NT2/D1 (cell line): ENCODE results near the gene ITGB2.
A peak's percentile ranks its signal among the peaks of the same experiment; 100 is the strongest.

Experiments used
- DNase-seq: peaks from one replicate; pipeline ENCODE4 v3.0.0-alpha.2; 2011; ENCODE audit warnings: low read depth, low spot score
- H3K27me3 ChIP-seq: 2 replicates; pipeline ENCODE4 v1.6.0; 2011; ENCODE audit warnings: mild to moderate bottlenecking; ENCODE audit not compliant: insufficient read length, insufficient read depth
- H3K36me3 ChIP-seq: 2 replicates; pipeline ENCODE4 v1.6.1; 2011; ENCODE audit warnings: mild to moderate bottlenecking, low read length, mixed read lengths; ENCODE audit not compliant: insufficient read depth, insufficient read length
- H3K4me1 ChIP-seq: 2 replicates; pipeline ENCODE4 v1.5.1; 2011; ENCODE audit not compliant: insufficient read depth, insufficient read length
- H3K4me3 ChIP-seq: 2 replicates; pipeline ENCODE4 v1.5.1; 2011; ENCODE audit warnings: low read depth; ENCODE audit not compliant: insufficient read length
- H3K9ac ChIP-seq: 2 replicates; pipeline ENCODE4 v1.6.0; 2011; ENCODE audit warnings: low read depth; ENCODE audit not compliant: insufficient read length
- H3K9me3 ChIP-seq: 2 replicates; pipeline ENCODE4 v1.5.1; 2011; ENCODE audit warnings: mild to moderate bottlenecking, low read length; ENCODE audit not compliant: insufficient read depth
- SUZ12 ChIP-seq: IDR thresholded peaks from 2 replicates; pipeline ENCODE4 v1.6.1; 2011; ENCODE audit not compliant: insufficient read length, insufficient read depth; ENCODE audit errors: extremely low read depth
- YY1 ChIP-seq: IDR thresholded peaks from 2 replicates; pipeline ENCODE4 v1.6.1; 2011; ENCODE audit not compliant: insufficient read length, insufficient read depth
- ZNF274 ChIP-seq: IDR thresholded peaks from 2 replicates; pipeline ENCODE4 v1.6.1; 2011; ENCODE audit warnings: mild to moderate bottlenecking, low read depth, low read length

Gene ITGB2

GRCh38 chr21:44965251-44966022 lies 44.7 kb upstream of the ITGB2 start:
- no peaks in the 10 kb centered on the region for H3K27me3 ChIP-seq
- H3K4me1 ChIP-seq: peaks cover 30% of the 10 kb centered on the region
- no peak overlapping the region for H3K4me3 ChIP-seq
- H3K9me3 ChIP-seq: peaks cover 15% of the 10 kb centered on the region
- no peak overlapping the region for H3K9ac ChIP-seq
- DNase-seq: no peak
- TF ChIP-seq YY1: no peak
- no peak for TF ChIP-seq SUZ12
- no peak for TF ChIP-seq ZNF274
- peaks cover 82% of the 10 kb centered on the region for H3K36me3 ChIP-seq

GRCh38 chr21:44964381-44964780 lies 43.7 kb upstream of the ITGB2 start:
- Histone ChIP-seq H3K36me3 (peaks cover 87% of the 10 kb centered on the region), H3K9me3 (peaks cover 15% of the 10 kb centered on the region), H3K9ac (no peak overlapping the region), H3K27me3 (no peaks in the 10 kb centered on the region), H3K4me1 (peaks cover 20% of the 10 kb centered on the region), H3K4me3 (no peak overlapping the region)
- DNase-seq: no peak
- TF ChIP-seq ZNF274: no peak

- peaks cover 90% of the 10 kb centered on the region for H3K36me3 ChIP-seq
These were observed 41.8 kb upstream of the ITGB2 start for GRCh38 chr21:44962403-44962966.

GRCh38 chr21:44960141-44961092 lies 39.7 kb upstream of the ITGB2 start:
- DNase-seq: no peak
- no peaks in the 10 kb centered on the region for H3K27me3 ChIP-seq
- H3K36me3 ChIP-seq: peaks cover 91% of the 10 kb centered on the region
- H3K9me3 ChIP-seq: peaks cover 15% of the 10 kb centered on the region
- TF ChIP-seq SUZ12 (no peak), ZNF274 (no peak), YY1 (no peak)
- no peak overlapping the region for H3K9ac ChIP-seq
- peaks cover 28% of the 10 kb centered on the region for H3K4me1 ChIP-seq
- no peak overlapping the region for H3K4me3 ChIP-seq

More at GRCh38 chr21:44962403-44962966, 41.8 kb upstream of the ITGB2 start:
- TF ChIP-seq YY1: no peak
- TF ChIP-seq ZNF274: no peak
- TF ChIP-seq SUZ12: no peak
- no peak overlapping the region for H3K9ac ChIP-seq
- no peak for DNase-seq
- no peaks in the 10 kb centered on the region for H3K27me3 ChIP-seq
- peaks cover 20% of the 10 kb centered on the region for H3K4me1 ChIP-seq
- H3K4me3 ChIP-seq: no peak overlapping the region
- H3K9me3 ChIP-seq: peaks cover 15% of the 10 kb centered on the region

- no peak for TF ChIP-seq YY1
- no peak for TF ChIP-seq SUZ12
- no peak for TF ChIP-seq ZNF274
- H3K27me3 ChIP-seq: no peaks in the 10 kb centered on the region
- H3K4me1 ChIP-seq: peaks cover 32% of the 10 kb centered on the region
- H3K9me3 ChIP-seq: peaks cover 6% of the 10 kb centered on the region
- H3K4me3 ChIP-seq: no peak overlapping the region
- DNase-seq: no peak
- peaks cover 88% of the 10 kb centered on the region for H3K36me3 ChIP-seq
- H3K9ac ChIP-seq: no peak overlapping the region
These were observed 38.8 kb upstream of the ITGB2 start for GRCh38 chr21:44959376-44960091.

GRCh38 chr21:44958471-44959191 lies 37.9 kb upstream of the ITGB2 start:
- H3K4me1 ChIP-seq: peaks cover 38% of the 10 kb centered on the region
- no peak for DNase-seq
- no peaks in the 10 kb centered on the region for H3K27me3 ChIP-seq
- H3K9ac ChIP-seq: peak overlapping the region; percentile 38
- H3K9me3 ChIP-seq: peaks cover 3% of the 10 kb centered on the region
- TF ChIP-seq YY1: no peak
- TF ChIP-seq ZNF274: no peak
- no peak for TF ChIP-seq SUZ12
- H3K36me3 ChIP-seq: peaks cover 91% of the 10 kb centered on the region
- H3K4me3 ChIP-seq: no peak overlapping the region
